ACHN (cell line): ENCODE results near the gene SLC6A13.
A peak's percentile ranks its signal among the peaks of the same experiment; 100 is the strongest.

Experiments used
- DNase-seq: peaks from one replicate; pipeline ENCODE4 v3.0.0-alpha.2; 2015
- in situ Hi-C: cut with HindIII; loops from 2 replicates; pipeline ENCODE4 v1.10.0; 2017; ENCODE audit warnings: low sequenced_read_pairs, low pct_ligation_motif_present, low pct_unique_long_range_greater_than_20kb

The SLC6A13 gene

GRCh38 chr12:268483-268840, 5.8 kb upstream of the SLC6A13 start:
- DNase-seq = no peak
- in situ Hi-C loops = no loop called here

GRCh38 chr12:267581-268482, 5.2 kb upstream of the SLC6A13 start:
- in situ Hi-C loops = no loop called here
- DNase-seq = no peak

- DNase-seq = no peak
- in situ Hi-C loops = no loop called here
These were observed 2.5 kb upstream of the SLC6A13 start for GRCh38 chr12:265096-265495.

GRCh38 chr12:264269-264668, 1.6 kb upstream of the SLC6A13 start:
- in situ Hi-C loops = no loop called here
- DNase-seq = no peak

GRCh38 chr12:263574-263973, 938 bp upstream of the SLC6A13 start:
- in situ Hi-C loops = no loop called here
- DNase-seq = peak; percentile 49

- peak; percentile 28 for DNase-seq
- in situ Hi-C loops = no loop called here
These were observed 523 bp downstream of the SLC6A13 start for GRCh38 chr12:262113-262512.

- no peak for DNase-seq
- in situ Hi-C loops = no loop called here
These were observed 4.9 kb downstream of the SLC6A13 start for GRCh38 chr12:257521-258321.

- no peak for DNase-seq
- in situ Hi-C loops = no loop called here
These were observed 5.7 kb downstream of the SLC6A13 start for GRCh38 chr12:256958-257357.

- no peak for DNase-seq
- in situ Hi-C loops = no loop called here
These were observed 6.4 kb downstream of the SLC6A13 start for GRCh38 chr12:256225-256624.

- in situ Hi-C loops = no loop called here
- DNase-seq = no peak
These were observed 7.7 kb downstream of the SLC6A13 start for GRCh38 chr12:254912-255311.

GRCh38 chr12:254039-254438, 8.6 kb downstream of the SLC6A13 start:
- no peak for DNase-seq
- in situ Hi-C loops = no loop called here

GRCh38 chr12:253116-253831, 9.4 kb downstream of the SLC6A13 start:
- peak; percentile 64 for DNase-seq
- in situ Hi-C loops = no loop called here

- in situ Hi-C loops = no loop called here
These were observed 10.0 kb downstream of the SLC6A13 start for GRCh38 chr12:252636-253035.

GRCh38 chr12:247271-247670, 15.4 kb downstream of the SLC6A13 start:
- peak; percentile 18 for DNase-seq
- in situ Hi-C loops = no loop called here

More at GRCh38 chr12:252636-253035, 10.0 kb downstream of the SLC6A13 start:
- peak; percentile 67 for DNase-seq

GRCh38 chr12:243381-243780, 19.3 kb downstream of the SLC6A13 start:
- in situ Hi-C loops = no loop called here
- DNase-seq = no peak

- in situ Hi-C loops = no loop called here
- no peak for DNase-seq
These were observed 20.1 kb downstream of the SLC6A13 start for GRCh38 chr12:242496-242895.

- DNase-seq = no peak
These were observed 21.4 kb downstream of the SLC6A13 start for GRCh38 chr12:241266-241665.

GRCh38 chr12:240566-240965, 22.1 kb downstream of the SLC6A13 start:
- in situ Hi-C loops = no loop called here

More at GRCh38 chr12:241266-241665, 21.4 kb downstream of the SLC6A13 start:
- in situ Hi-C loops = no loop called here

More at GRCh38 chr12:240566-240965, 22.1 kb downstream of the SLC6A13 start:
- DNase-seq = no peak
